ENCODE data around the gene TSPAN18.

The TSPAN18 gene

GRCh38 chr11:44979543-44980399 lies 253.0 kb downstream of the TSPAN18 start:
- no peak for DNase-seq (ENCODE audit: low spot score)

- no peak for DNase-seq (ENCODE audit: low spot score)
These were observed 254.0 kb downstream of the TSPAN18 start for GRCh38 chr11:44980533-44981427.

All from RKO (cell line).